ENCODE measurements around the gene PCAT6. TPM values are rescaled to one million over a fixed set of nuclear protein-coding genes. Genes with fewer than 3 reads are reported as not detected.
A peak's percentile ranks its signal among the peaks of the same experiment; 100 is the strongest.

The PCAT6 gene
- total RNA-seq, 1 experiment from 2014 or later: 0.33 TPM

DNA sequence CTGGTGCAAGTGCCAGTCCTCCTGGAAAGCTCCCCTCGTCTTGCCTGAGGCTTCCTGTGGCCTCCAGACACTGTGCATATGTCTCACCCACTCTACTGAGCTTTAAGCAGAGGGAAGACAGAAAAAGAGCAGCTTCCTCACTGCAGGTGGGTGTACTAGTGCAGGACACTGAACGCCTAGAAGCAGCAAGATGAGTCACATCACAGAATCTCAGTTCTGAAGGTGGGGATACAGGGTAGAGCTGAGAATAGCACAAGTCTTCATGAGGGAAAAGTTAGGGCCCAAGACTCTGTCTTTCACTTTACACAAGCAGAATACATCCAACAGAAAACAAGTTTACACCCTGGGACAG, 37.4 kb downstream of the PCAT6 start:
- no peak for DNase-seq (ENCODE audit: low spot score)

DNA sequence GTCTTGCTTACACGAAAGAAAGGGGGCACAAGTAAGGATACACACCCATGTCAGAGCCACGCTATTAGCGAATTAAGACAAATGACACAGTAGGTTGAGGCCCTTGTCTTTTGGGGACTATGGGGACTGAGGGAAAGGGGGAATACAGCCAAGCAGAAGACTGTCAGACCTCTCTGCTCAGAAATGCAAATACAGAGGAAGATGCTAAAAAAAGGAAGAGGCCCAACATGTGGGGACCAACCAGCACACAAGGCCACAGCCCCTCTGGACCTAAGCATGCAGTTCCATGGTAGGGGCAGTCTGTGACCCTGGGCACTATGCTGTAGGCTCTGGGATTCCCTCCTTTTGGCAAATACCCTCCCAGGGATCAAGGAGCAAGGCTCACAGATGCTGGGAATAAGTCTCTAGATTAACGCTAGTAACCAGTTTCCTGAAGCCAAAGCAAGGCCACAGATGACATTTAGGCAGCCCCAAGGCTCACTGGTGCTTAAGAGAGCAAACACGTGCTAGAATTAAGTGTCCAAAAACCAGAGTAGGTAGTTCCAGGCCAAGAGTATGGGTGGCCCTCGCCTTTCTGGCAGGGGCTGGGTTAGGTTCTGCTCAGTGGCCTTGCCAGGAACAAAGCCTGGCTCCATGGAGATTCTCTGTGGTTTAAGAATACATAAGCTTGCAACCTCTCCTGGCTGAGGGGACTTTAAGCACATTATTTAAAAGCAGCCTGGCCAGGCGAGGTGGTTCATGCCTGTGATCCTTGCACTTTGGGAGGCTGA, 40.0 kb downstream of the PCAT6 start:
- no peak for DNase-seq (ENCODE audit: low spot score)

DNA sequence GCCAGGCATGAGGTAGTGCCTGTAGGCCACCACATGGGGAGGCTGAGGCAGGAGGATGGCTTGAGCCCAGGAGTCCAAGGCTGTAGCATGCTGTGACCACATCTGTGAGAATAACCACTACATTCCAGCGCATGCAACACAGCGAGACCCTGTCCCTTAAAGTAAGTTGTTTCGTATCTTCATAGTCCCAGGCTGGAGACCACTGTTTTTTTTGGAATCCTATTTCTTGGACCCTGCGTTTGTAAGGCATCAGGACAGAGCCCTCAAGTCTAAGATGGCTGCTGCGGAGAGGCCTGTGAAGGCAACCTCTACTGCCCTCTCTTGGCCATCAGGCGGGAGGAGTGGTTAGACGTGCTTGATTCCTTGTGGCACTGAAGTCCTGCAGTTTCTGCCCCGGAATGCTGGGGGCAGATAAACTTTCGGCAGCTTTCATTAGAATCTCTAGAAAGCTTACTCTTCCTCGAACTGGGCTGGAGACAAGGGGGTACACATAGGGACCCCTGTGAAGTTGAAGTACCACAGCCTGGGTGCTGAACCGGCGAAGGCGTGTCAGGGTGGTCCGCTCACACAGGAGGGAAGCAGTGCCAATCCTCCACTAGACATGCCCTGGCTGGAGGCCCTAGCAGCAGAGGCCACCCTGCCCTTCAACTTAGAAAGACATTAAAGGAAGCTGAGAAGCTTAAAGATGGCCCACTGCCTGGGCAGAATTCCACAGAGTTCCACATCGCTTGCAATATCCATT, 41.6 kb downstream of the PCAT6 start:
- DNase-seq (ENCODE audit: low spot score): peak; percentile 65

DNA sequence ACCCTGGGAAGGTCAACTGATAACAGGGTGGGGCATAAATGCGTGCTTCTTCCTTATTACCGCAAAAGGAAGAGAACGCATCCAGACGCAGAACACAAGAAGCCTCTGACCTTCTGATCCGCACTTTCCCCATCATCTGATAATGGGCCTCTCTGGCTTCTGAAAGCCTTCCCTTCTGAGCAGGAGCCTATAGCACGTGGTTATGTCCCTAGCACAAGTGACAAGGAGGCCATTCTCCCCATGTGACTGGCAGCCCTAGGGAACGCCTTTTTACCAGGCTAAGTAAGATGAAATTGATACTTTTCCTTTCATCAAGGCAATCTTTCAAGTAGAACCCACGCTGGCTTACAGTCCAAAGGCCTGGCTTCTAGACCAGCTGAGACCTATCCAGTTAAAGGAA, 44.0 kb downstream of the PCAT6 start:
- DNase-seq (ENCODE audit: low spot score): no peak

DNA sequence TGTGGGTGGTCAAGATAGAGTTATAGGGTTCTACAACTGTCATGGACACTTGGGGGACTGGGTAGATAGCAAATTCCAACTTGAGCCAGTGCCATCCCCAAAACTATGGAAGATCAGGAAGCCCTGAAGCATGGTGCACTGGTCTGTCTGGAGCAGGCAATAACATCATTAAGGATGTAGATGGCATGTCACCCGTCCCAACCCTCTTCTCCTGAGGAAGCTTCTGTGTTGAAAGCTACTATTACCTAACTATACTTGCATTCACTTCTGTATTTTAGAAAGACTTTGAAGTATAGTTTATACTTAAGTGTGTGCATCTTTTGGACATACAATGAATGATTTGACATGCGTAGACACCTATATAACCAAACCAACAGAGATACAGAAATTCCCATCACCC, 45.3 kb downstream of the PCAT6 start:
- DNase-seq (ENCODE audit: low spot score): no peak

DNA sequence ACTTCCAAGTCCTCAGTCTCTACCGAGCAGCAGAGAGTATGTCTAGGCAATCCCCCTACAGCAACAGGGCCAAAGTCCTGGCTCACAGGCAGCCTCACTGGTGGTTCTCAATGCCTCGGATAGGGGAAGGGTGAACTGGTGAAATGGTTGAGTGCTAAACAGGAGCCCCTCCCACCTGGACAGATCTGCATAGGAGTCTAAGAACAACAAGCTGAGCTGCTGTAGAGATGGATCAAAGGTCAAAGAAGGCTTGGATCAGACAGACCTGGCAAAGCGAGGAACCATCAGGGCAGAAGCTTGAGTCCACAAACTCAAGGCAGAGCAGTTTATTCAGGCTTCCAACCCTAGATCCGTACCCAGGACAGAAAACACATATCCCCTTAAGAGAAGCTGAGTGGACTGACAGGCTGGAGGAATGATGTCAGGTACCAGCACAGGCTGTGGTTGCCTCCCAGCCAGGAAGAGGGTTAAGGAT, 46.4 kb downstream of the PCAT6 start:
- no peak for DNase-seq (ENCODE audit: low spot score)

DNA sequence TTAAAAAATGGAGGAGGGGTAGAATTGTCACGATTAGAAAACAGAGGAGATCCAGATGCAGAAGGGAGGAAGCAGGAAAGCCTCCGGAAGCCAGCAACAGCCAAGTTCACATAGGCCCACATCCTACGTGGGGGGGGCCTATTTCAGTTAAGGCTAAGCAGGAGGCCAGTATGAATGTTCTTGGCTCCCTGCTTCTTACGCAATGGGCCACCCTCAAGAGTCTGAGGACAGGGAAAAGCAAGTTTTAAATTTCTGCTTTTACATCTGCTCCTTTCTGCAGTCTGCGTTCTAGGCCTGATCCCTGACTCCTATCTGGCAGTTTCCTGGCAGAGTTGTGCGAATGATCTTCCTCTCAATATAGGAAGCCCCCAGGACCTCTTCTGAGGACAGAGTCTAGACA, 47.6 kb downstream of the PCAT6 start:
- no peak for DNase-seq (ENCODE audit: low spot score)

DNA sequence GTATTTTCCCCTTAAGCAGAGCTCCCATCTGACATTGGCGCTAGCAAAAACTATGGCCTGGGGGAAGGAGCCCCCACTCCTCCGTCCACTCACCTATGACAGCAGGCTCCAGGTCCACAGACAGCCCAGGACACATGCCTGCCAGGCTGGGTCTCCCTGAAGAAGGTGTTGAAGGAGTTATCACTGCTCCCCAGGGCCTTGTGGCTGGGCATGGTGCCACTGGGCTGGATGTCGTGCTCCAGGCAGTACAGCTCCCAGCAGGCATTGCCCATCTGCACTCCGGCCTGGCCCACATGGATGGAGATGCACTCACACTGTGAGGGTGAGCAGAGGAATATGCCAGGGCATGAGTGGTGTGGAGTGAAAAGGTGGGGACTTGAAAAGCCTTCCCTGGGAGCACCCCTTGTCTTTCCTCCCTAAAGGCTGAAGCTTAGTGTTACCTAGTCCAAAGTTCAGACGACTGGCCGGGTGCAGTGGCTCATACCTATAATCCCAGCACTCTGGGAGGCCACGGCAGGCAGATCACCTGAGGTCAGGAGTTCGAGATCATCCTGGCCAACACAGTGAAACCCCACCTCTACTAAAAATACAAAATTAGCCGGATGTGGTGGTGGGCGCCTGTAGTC, 48.1 kb downstream of the PCAT6 start:
- no peak for DNase-seq (ENCODE audit: low spot score)

DNA sequence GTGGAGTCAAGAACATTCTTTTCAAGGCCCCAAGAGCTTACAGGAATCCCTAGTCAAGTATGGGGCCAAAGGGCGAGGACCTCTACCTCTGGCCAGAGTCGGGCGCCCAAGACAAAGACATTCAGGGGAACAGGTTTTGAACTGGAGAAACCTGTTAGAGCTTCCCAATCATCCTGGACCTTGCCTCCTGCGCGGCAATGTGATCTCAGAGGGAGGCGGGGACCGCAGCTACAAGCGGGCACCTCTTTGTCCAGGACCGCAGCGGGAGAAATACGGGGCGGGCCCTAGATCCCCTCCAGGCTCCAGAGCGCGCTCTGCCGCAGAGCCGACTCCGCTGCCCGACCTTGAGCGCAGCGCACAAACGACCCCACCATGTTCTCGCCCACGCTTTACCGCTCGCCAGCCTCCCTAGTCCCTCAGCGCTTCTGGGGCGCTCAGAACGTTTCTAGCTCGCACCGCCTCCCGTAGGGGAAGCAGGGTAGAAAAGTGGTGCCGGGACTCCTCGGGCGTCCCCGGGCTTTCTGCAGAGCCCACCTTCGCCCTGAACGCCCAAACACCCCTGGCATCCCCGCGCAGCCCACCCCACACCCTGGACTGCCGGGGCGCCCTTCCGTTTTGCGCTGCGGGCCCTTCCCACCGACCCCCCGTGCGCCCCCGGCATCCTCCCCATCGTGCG, 50.1 kb downstream of the PCAT6 start:
- DNase-seq (ENCODE audit: low spot score): no peak

Other genes with a start within 250 kb of the PCAT6 start
- 0.35 and 0.55 TPM in 2 replicates for gene SYT2, start 100.5 kb upstream of the PCAT6 start, total RNA-seq (2014; rRNA removed; shearing (Covaris generic))
- 27.6 and 38.1 TPM in 2 replicates for gene KDM5B, start 2.5 kb upstream of the PCAT6 start, total RNA-seq (2014; rRNA removed; shearing (Covaris generic))
- 6.4 and 7.5 TPM in 2 replicates for gene RABIF, start 78.2 kb downstream of the PCAT6 start, total RNA-seq (2014; rRNA removed; shearing (Covaris generic))
- gene KLHL12, start 116.3 kb downstream of the PCAT6 start, total RNA-seq (2014; rRNA removed; shearing (Covaris generic)): 24.4 and 25.9 TPM in 2 replicates
- 115 and 122 TPM in 2 replicates for gene ADIPOR1, start 147.4 kb downstream of the PCAT6 start, total RNA-seq (2014; rRNA removed; shearing (Covaris generic))
- gene CYB5R1, start 156.3 kb downstream of the PCAT6 start, total RNA-seq (2014; rRNA removed; shearing (Covaris generic)): 38.8 and 42.4 TPM in 2 replicates
- gene TMEM183A, start 196.4 kb downstream of the PCAT6 start, total RNA-seq (2014; rRNA removed; shearing (Covaris generic)): 82.8 and 82.9 TPM in 2 replicates
- 0.27 and 1.1 TPM in 2 replicates for gene PPFIA4, start 215.5 kb downstream of the PCAT6 start, total RNA-seq (2014; rRNA removed; shearing (Covaris generic))